WERI-Rb-1 (cell line): ENCODE results near the gene APP.

Source experiments
- DNase-seq: peaks from one replicate; pipeline ENCODE4 v3.0.0-alpha.2; 2020
- H3K27ac ChIP-seq: fragments of 250-450 bp; sonication (Bioruptor Pico); 2 replicates; pipeline ENCODE4 v1.5.1; 2020; ENCODE audit warnings: mild to moderate bottlenecking, moderate library complexity
- H3K27me3 ChIP-seq: fragments of 250-450 bp; sonication (Bioruptor Pico); 2 replicates; pipeline ENCODE4 v1.5.1; 2021; ENCODE audit warnings: mild to moderate bottlenecking, low read depth, moderate library complexity; ENCODE audit not compliant: insufficient read depth, severe bottlenecking
- H3K36me3 ChIP-seq: fragments of 250-450 bp; sonication (Bioruptor Pico); 2 replicates; pipeline ENCODE4 v1.5.1; 2020; ENCODE audit warnings: mild to moderate bottlenecking, moderate library complexity
- H3K4me3 ChIP-seq: 2 replicates; pipeline ENCODE4 v1.5.1; 2011; ENCODE audit warnings: low read depth, mild to moderate bottlenecking, control low read depth, low read length
- H3K9me3 ChIP-seq: fragments of 250-450 bp; sonication (Bioruptor Pico); 2 replicates; pipeline ENCODE4 v1.5.1; 2021; ENCODE audit warnings: mild to moderate bottlenecking, moderate library complexity; ENCODE audit not compliant: severe bottlenecking
- CTCF ChIP-seq: IDR thresholded peaks from 2 replicates; pipeline ENCODE4 v1.5.1; 2011; ENCODE audit warnings: low read depth, mild to moderate bottlenecking, control low read depth, inconsistent platforms, low read length

APP gene

DNA sequence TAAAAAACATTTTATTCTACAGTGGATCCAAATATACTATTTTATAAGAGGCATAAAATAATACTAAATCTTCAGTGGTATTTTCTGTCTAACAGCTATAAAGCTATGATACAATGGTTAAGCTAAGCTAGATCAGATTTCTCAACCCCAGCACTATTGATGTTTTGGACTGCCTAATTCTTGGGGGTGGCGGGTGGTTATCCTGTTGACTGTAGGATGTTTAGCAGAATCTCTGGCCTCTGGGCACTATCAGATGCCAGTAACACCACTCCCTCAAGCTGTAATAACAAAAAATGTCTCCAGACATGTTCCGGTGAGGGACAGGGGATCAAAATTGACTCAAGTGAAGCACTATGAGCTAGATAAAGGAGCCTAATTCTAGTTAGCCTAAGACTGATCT, 118.5 kb downstream of the APP start:
- DNase-seq, result no peak
- Histone ChIP-seq H3K27ac (no peak overlapping the region), H3K27me3 (no peaks in the 10 kb centered on the region), H3K9me3 (no peaks in the 10 kb centered on the region), H3K4me3 (no peak overlapping the region), H3K36me3 (peaks cover 59% of the 10 kb centered on the region)
- no peak for TF ChIP-seq CTCF

DNA sequence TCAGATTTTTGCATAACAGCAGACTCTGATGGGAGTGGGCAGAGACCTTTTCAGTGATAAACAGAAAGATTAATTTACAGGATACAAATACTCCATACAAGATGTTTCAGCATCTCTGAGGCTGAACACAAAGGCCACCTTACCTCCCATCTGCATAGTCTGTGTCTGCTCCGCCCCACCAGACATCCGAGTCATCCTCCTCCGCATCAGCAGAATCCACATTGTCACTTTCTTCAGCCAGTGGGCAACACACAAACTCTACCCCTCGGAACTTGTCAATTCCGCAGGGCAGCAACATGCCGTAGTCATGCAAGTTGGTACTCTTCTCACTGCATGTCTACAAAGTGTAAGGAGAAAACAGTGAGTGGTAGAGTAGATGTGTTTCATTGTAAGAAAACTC, 119.7 kb downstream of the APP start:
- Histone ChIP-seq H3K4me3 (no peak overlapping the region), H3K27ac (no peak overlapping the region), H3K27me3 (no peaks in the 10 kb centered on the region), H3K9me3 (no peaks in the 10 kb centered on the region), H3K36me3 (peaks cover 69% of the 10 kb centered on the region)
- TF ChIP-seq CTCF, result no peak
- DNase-seq, result no peak

DNA sequence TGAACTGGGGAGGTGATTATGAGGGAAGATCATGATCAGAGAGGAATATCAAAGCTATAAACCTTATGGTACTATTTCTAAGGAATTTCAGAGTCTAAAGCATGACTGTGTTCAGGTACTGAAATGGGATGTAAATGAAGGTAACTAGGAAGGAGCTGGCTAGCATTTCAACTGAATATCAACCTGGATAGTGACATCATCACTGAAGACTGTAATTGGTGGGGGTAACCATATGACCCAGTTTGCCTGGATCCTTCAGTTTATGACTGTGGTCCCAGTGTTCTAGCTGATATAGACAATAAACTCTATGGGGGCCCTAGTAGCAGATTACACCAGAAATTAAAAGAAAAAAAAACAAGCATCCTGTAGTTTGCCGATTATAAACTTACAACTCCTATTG, 120.8 kb downstream of the APP start:
- Histone ChIP-seq H3K4me3 (no peak overlapping the region), H3K36me3 (peaks cover 78% of the 10 kb centered on the region), H3K9me3 (no peaks in the 10 kb centered on the region), H3K27ac (no peak overlapping the region), H3K27me3 (no peaks in the 10 kb centered on the region)
- no peak for DNase-seq
- TF ChIP-seq CTCF, result no peak

GRCh38 chr21:26047279-26047967, 123.1 kb downstream of the APP start:
- Histone ChIP-seq H3K9me3 (no peaks in the 10 kb centered on the region), H3K4me3 (no peak overlapping the region), H3K27ac (no peak overlapping the region), H3K36me3 (peaks cover 83% of the 10 kb centered on the region), H3K27me3 (no peaks in the 10 kb centered on the region)
- no peak for DNase-seq
- TF ChIP-seq CTCF, result no peak

DNA sequence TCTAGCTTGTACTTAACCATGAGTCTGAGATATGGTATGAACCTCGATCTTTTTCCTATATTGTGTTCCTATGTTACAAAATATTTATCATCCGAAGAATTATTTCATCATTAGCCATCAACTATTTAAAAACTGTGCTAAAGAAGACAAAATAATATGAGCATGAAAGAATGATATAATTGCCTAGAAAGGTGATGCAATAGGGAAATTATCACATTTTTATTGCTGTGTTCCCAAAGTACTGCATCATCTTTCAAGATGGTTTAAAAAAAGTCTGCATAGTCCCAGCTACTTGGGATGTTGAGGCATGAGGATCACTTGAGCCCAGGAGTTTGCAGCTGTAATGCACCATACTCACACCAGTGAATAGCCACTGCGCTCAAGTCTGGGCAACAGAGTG, 126.7 kb downstream of the APP start:
- H3K27ac ChIP-seq, result no peak overlapping the region
- H3K4me3 ChIP-seq, result no peak overlapping the region
- peaks cover 56% of the 10 kb centered on the region for H3K36me3 ChIP-seq
- H3K9me3 ChIP-seq, result no peaks in the 10 kb centered on the region
- no peaks in the 10 kb centered on the region for H3K27me3 ChIP-seq
- no peak for DNase-seq
- TF ChIP-seq CTCF, result no peak
